ENCODE data around the gene SUCLG2. TPM values are rescaled to one million over a fixed set of nuclear protein-coding genes. Genes with fewer than 3 reads are reported as not detected.

Gene SUCLG2
- total and polyA plus RNA-seq, 3 experiments from 2014 or later = 57.0 to 61.7 (median 59.9) TPM

DNA sequence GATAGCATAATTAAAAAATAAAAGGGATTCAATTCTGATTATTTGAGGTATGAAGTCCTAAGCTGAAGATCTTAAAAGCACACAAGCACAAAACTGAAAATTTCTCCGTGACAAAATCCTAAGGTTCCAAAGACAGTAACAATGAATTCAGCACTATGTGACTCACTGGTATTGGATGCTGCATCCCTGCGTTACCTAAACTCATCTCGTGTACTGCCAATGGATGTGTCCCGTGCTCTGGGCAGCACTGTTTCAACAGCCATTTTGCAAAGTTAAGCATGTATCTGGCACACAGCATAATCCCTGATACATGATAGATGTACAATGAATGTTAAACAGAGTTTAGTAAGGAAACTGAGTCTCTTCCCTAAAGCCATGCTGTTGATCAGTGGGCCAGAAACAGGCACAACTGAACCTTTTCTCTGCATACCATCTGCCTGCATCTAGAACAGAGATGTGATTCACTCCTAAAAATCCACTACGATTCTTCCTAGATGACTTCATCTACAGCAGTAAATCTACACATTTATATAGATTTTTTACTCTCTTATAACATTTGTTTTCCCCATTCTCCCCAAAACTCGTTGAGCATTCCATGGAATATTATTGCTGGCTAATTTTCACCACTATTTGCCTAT is 14.3 kb downstream of the SUCLG2 start:
- no peak overlapping the region for H3K4me3 ChIP-seq (ENCODE audit: low read length)
- H3K36me3 ChIP-seq (ENCODE audit: insufficient read depth, low read length) = peaks cover 5% of the 10 kb centered on the region
- H3K4me1 Mint-ChIP-seq = peaks cover 68 to 95% (median 90%) of the 10 kb centered on the region in 3 donors
- peak overlapping the region in 2 of 8 donors; percentile 30 to 69 for H3K27ac Mint-ChIP-seq
- POLR2A ChIA-PET = no interaction called here
- no peak for DNase-seq
- H3K9me3 ChIP-seq (ENCODE audit: low read length) = no peaks in the 10 kb centered on the region
- H3K27me3 ChIP-seq (ENCODE audit: insufficient read depth, low read length, poor library complexity, severe bottlenecking) = no peaks in the 10 kb centered on the region
- peaks cover 37% of the 10 kb centered on the region for H3K4me1 ChIP-seq (ENCODE audit: insufficient read depth, low read length)
- H3K9me3 Mint-ChIP-seq = no peaks in the 10 kb centered on the region
- no peaks in the 10 kb centered on the region for H3K27me3 Mint-ChIP-seq
- no peak overlapping the region for H3K27ac ChIP-seq (ENCODE audit: low read depth, low read length)
- CTCF ChIA-PET = interaction anchor here (1.1 kb wide), 1 partner anchor 11 kb away, joined by 3 read pairs; no protein-coding TSS in a partner anchor
- peaks cover 4 to 44% (median 25%) of the 10 kb centered on the region in 3 donors for H3K36me3 Mint-ChIP-seq
- no peak overlapping the region for H3K4me3 Mint-ChIP-seq

DNA sequence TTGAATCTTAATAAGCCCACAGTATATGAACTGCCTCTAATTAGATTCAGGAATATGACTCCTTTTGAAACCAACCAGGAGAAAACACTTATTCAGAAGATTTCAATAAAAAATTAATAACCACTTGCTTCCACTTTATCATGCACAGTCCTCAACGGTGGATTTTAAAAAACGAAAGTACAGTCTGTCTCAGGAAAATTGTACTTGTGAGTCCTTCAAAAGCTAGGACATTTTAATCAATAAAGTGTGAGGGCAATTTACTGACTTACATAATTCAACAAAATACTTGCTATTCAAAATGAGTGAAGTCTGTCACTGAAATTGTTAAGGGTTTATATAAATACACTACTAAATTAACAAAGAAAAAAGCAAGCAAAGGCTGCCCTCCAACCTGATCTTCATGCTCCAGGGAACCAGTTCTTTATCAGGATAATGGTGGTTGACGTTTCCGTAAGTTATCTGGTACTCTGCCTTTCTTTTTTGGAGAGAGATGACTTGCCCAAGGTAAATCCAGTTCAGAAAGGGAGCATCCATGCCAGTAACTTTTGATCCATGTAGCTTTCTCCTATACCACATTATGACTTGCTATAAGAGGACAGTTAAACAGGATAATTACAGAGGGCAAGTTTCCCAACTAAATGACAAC is 17.0 kb downstream of the SUCLG2 start:
- Mint-ChIP-seq H3K27ac (peak overlapping the region in 1 of 8 donors; percentile 31), H3K36me3 (peaks cover 0 to 43% (median 25%) of the 10 kb centered on the region in 3 donors), H3K27me3 (no peaks in the 10 kb centered on the region), H3K4me3 (no peak overlapping the region), H3K4me1 (peaks cover 63 to 90% (median 80%) of the 10 kb centered on the region in 3 donors), H3K9me3 (no peaks in the 10 kb centered on the region)
- no peaks in the 10 kb centered on the region for H3K36me3 ChIP-seq (ENCODE audit: insufficient read depth, low read length)
- no peak overlapping the region for H3K4me3 ChIP-seq (ENCODE audit: low read length)
- H3K9me3 ChIP-seq (ENCODE audit: low read length) = no peaks in the 10 kb centered on the region
- CTCF ChIA-PET = interaction anchor here (1.3 kb wide), 1 partner anchor 13 kb away, joined by 4 read pairs; no protein-coding TSS in a partner anchor
- H3K27me3 ChIP-seq (ENCODE audit: insufficient read depth, low read length, poor library complexity, severe bottlenecking) = no peaks in the 10 kb centered on the region
- no peak for DNase-seq
- no peak overlapping the region for H3K27ac ChIP-seq (ENCODE audit: low read depth, low read length)
- peaks cover 39% of the 10 kb centered on the region for H3K4me1 ChIP-seq (ENCODE audit: insufficient read depth, low read length)
- POLR2A ChIA-PET = interaction anchor here (0.7 to 1.5 kb wide), 2 partner anchors 17 to 1320 kb away, joined by 4 to 5 read pairs; partner anchors contain the start of gene SUCLG2

DNA sequence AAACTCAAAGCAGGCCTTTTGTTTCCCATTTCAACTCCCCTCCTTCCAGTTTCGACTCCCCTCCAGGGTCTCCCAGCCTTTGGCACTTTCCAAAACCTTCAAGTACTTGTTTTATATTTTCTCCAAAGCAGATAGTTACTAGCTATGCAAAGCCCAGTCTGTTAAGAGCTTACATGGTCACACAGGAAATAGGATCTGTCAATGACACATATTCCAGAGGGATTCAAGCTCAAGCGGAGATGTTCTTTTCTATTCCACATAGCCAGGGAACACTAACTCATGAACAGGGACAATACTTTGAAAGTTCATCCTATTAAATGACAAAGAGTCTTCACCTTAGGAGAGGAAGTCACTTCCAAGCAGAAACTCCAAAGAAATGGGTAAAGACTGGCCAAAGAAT is 18.6 kb downstream of the SUCLG2 start:
- no peak for DNase-seq
- Mint-ChIP-seq H3K4me3 (no peak overlapping the region), H3K27ac (peak overlapping the region in 4 of 8 donors; percentile 53 to 70 (median 62)), H3K27me3 (no peaks in the 10 kb centered on the region), H3K4me1 (peaks cover 56 to 88% (median 79%) of the 10 kb centered on the region in 3 donors), H3K36me3 (peaks cover 0 to 44% (median 24%) of the 10 kb centered on the region in 3 donors), H3K9me3 (no peaks in the 10 kb centered on the region)
- H3K9me3 ChIP-seq (ENCODE audit: low read length) = no peaks in the 10 kb centered on the region
- H3K36me3 ChIP-seq (ENCODE audit: insufficient read depth, low read length) = no peaks in the 10 kb centered on the region
- no peaks in the 10 kb centered on the region for H3K27me3 ChIP-seq (ENCODE audit: insufficient read depth, low read length, poor library complexity, severe bottlenecking)
- H3K4me3 ChIP-seq (ENCODE audit: low read length) = no peak overlapping the region
- H3K4me1 ChIP-seq (ENCODE audit: insufficient read depth, low read length) = peaks cover 35% of the 10 kb centered on the region
- ChIA-PET POLR2A (no interaction called here), CTCF (interaction anchor here (0.7 kb wide), 3 partner anchors 26 to 773 kb away, joined by 3 read pairs; no protein-coding TSS in a partner anchor)
- H3K27ac ChIP-seq (ENCODE audit: low read depth, low read length) = no peak overlapping the region

DNA sequence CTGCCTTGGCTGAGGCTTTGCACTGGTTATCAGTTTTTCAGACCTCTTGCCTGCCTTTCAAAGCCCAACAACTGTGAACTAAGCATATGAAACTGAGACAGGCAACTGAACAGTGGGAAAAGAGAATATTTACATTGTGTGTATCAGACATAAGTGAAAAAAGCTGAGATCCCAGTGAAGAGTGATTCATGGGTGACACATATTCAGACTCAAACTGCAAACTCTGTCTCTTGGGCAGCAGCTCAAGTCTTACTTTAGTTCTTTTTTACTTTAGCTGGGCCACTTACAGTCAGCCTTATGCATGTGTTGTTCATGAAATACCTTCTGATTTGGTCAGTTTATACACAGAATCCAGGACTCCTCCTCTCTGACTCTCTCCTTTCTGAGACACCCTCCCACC is 19.2 kb downstream of the SUCLG2 start:
- peak overlapping the region in 3 of 8 donors; percentile 27 to 56 (median 53) for H3K27ac Mint-ChIP-seq
- H3K4me1 Mint-ChIP-seq = peaks cover 54 to 88% (median 78%) of the 10 kb centered on the region in 3 donors
- POLR2A ChIA-PET = interaction anchor here (1.3 kb wide), 1 partner anchor 19 kb away, joined by 4 read pairs; the partner anchor contains the start of gene SUCLG2
- H3K27me3 ChIP-seq (ENCODE audit: insufficient read depth, low read length, poor library complexity, severe bottlenecking) = no peaks in the 10 kb centered on the region
- H3K4me3 Mint-ChIP-seq = no peak overlapping the region
- H3K4me3 ChIP-seq (ENCODE audit: low read length) = no peak overlapping the region
- H3K36me3 Mint-ChIP-seq = peaks cover 0 to 44% (median 20%) of the 10 kb centered on the region in 3 donors
- H3K27ac ChIP-seq (ENCODE audit: low read depth, low read length) = no peak overlapping the region
- no peaks in the 10 kb centered on the region for H3K27me3 Mint-ChIP-seq
- no peaks in the 10 kb centered on the region for H3K36me3 ChIP-seq (ENCODE audit: insufficient read depth, low read length)
- CTCF ChIA-PET = no interaction called here
- H3K9me3 Mint-ChIP-seq = no peaks in the 10 kb centered on the region
- DNase-seq = no peak
- peaks cover 37% of the 10 kb centered on the region for H3K4me1 ChIP-seq (ENCODE audit: insufficient read depth, low read length)
- H3K9me3 ChIP-seq (ENCODE audit: low read length) = no peaks in the 10 kb centered on the region

DNA sequence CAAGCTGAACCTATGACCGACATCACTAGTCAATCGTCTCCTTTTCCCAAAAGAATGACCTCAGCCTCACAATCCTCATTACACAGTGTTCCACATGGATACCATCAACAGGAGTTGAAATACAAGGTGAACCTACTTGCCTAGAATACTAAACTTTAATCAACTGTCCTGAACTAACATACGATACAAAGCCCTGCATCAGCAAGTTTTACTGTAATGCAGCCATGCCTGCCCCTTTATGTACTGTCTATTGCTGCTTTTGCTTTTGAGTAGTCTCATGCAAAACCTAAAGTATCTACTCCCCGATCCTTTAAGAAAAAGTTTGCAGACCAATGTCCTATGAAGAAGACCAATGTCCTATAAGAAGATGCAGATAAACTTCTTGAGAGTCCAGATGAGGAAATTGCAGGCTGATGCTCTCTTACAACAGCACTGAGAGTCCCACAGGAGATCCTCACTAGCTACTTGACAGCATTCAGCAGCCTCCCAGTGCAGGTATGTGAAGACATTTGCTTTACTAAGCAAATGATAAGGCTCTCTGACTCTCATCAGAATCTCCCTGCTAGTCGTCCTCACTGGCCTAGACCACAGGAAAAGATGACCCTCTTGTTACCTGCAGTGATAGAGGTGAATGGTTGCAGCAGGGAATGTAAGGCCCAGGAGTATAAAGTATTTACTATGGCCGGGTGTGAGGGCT is 23.6 kb downstream of the SUCLG2 start:
- Histone ChIP-seq H3K9me3 (ENCODE audit: low read length) (no peaks in the 10 kb centered on the region), H3K4me1 (ENCODE audit: insufficient read depth, low read length) (peaks cover 25% of the 10 kb centered on the region), H3K4me3 (ENCODE audit: low read length) (no peak overlapping the region), H3K27ac (ENCODE audit: low read depth, low read length) (no peak overlapping the region), H3K27me3 (ENCODE audit: insufficient read depth, low read length, poor library complexity, severe bottlenecking) (no peaks in the 10 kb centered on the region), H3K36me3 (ENCODE audit: insufficient read depth, low read length) (no peaks in the 10 kb centered on the region)
- H3K4me1 Mint-ChIP-seq = peaks cover 49 to 86% (median 74%) of the 10 kb centered on the region in 3 donors
- ChIA-PET CTCF (interaction anchor here (1.6 kb wide), 1 partner anchor 8 kb away, joined by 4 read pairs; no protein-coding TSS in a partner anchor), POLR2A (no interaction called here)
- no peak for DNase-seq
- H3K36me3 Mint-ChIP-seq = peaks cover 5 to 45% (median 15%) of the 10 kb centered on the region in 3 donors
- H3K9me3 Mint-ChIP-seq = no peaks in the 10 kb centered on the region
- no peak overlapping the region for H3K4me3 Mint-ChIP-seq
- H3K27me3 Mint-ChIP-seq = no peaks in the 10 kb centered on the region
- peak overlapping the region in 3 of 8 donors; percentile 0 to 21 (median 20) for H3K27ac Mint-ChIP-seq

DNA sequence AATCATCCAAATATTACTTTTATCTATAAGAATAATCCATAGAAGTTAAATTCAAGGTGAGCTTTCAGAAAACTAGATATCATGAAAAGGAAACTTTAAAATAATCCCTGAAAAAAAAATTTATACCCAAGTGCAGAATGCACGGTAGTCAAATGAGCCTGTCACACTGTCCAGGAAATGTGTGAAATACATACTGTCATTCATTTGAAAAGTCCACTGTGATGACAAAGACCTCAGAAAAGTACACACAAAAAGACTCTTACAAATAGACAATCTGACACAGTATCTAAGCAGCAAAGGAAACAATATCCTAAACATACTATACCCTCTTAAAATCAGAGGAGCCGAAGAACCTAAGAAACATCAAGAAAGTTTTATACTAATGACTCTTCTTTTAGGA is 29.7 kb downstream of the SUCLG2 start:
- Histone ChIP-seq H3K4me3 (ENCODE audit: low read length) (no peak overlapping the region), H3K36me3 (ENCODE audit: insufficient read depth, low read length) (no peaks in the 10 kb centered on the region), H3K9me3 (ENCODE audit: low read length) (no peaks in the 10 kb centered on the region), H3K27ac (ENCODE audit: low read depth, low read length) (no peak overlapping the region), H3K4me1 (ENCODE audit: insufficient read depth, low read length) (peaks cover 3% of the 10 kb centered on the region), H3K27me3 (ENCODE audit: insufficient read depth, low read length, poor library complexity, severe bottlenecking) (no peaks in the 10 kb centered on the region)
- Mint-ChIP-seq H3K4me3 (no peak overlapping the region), H3K27ac (no peak overlapping the region), H3K36me3 (peaks cover 17 to 60% (median 17%) of the 10 kb centered on the region in 3 donors), H3K9me3 (no peaks in the 10 kb centered on the region), H3K4me1 (peaks cover 54 to 79% (median 71%) of the 10 kb centered on the region in 3 donors), H3K27me3 (no peaks in the 10 kb centered on the region)
- POLR2A ChIA-PET = no interaction called here
- CTCF ChIA-PET = interaction anchor here (1.7 kb wide), 1 partner anchor 13 kb away, joined by 4 read pairs; no protein-coding TSS in a partner anchor
- no peak for DNase-seq

DNA sequence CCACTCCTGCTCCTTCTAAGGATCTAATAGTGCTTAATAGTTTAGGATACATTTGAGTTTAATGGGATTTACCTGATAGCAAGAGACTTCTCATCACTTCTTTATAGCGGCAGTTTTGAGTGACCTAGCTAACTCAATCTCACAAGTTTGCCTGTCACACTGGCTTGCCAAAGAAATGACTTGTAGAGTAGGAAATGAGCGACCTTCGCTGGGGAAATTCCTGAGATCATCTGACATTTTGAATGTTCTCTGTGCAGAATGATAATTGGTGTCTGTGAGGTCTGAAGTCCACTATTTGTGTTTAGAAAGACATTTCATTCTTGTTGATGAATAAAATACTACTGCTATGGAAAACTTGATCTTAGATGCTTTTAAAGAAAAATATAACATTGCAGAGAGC is 30.3 kb downstream of the SUCLG2 start:
- Histone ChIP-seq H3K27ac (ENCODE audit: low read depth, low read length) (no peak overlapping the region), H3K27me3 (ENCODE audit: insufficient read depth, low read length, poor library complexity, severe bottlenecking) (no peaks in the 10 kb centered on the region), H3K36me3 (ENCODE audit: insufficient read depth, low read length) (no peaks in the 10 kb centered on the region), H3K9me3 (ENCODE audit: low read length) (no peaks in the 10 kb centered on the region), H3K4me1 (ENCODE audit: insufficient read depth, low read length) (no peaks in the 10 kb centered on the region), H3K4me3 (ENCODE audit: low read length) (no peak overlapping the region)
- ChIA-PET POLR2A (no interaction called here), CTCF (interaction anchor here (1.7 kb wide), 1 partner anchor 14 kb away, joined by 4 read pairs; no protein-coding TSS in a partner anchor)
- no peaks in the 10 kb centered on the region for H3K9me3 Mint-ChIP-seq
- H3K27ac Mint-ChIP-seq = peak overlapping the region in 2 of 8 donors; percentile 19 to 21
- H3K27me3 Mint-ChIP-seq = no peaks in the 10 kb centered on the region
- H3K4me1 Mint-ChIP-seq = peaks cover 50 to 78% (median 68%) of the 10 kb centered on the region in 3 donors
- no peak overlapping the region for H3K4me3 Mint-ChIP-seq
- H3K36me3 Mint-ChIP-seq = peaks cover 17 to 64% (median 17%) of the 10 kb centered on the region in 3 donors
- DNase-seq = no peak
